Measurements from ENCODE around the gene SBK3.

The SBK3 gene

DNA sequence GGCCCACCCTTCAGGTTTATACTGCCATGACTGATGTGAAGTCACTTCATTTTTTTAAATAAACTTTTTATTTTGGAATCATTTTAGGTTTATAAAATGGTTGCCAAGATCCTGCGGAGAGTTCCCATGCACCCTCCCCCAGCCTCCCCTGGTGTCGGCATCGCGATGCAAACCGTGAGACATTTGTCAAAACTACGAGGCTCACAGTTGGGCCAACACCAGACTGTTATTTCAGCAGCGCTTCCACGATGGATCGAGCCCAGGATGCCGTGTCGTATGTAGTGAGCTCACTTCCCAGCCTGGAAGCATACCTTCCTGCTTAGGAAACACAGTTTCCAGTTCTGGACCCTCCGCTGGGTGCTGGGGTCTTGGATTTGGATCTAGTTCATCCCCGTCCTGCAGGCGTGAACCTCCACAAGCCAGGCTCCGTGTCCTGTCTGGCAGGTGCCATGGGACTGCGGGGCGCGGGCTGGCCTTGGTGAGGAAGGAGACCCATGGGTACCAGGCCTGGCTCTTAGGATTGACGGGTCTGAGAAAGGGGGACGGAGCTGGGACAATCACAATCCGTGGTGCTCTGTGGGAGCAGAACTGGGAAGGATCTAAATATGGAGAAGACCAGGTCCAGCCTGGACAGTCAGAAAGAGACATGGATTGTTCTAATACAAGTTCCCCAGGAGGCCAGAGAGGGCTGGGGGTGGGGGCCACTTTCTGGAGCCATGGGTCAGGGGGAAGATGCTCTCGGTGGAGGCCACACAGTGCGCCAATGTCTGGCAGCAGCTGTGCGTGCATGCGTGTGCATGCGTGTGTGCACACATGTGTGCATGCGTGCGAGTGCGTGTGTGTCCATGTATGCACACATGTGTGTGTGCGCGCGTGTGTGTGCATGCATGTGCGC, 6.0 kb downstream of the SBK3 start:
- no peak overlapping the region for H3K27ac ChIP-seq
- DNase-seq (ENCODE audit: low spot score): no peak
- no peak for TF ChIP-seq CTCF (IDR thresholded peaks at IDR 0.05)
- no peak overlapping the region for H3K4me3 ChIP-seq

GRCh38 chr19:55538132-55538531, 7.2 kb downstream of the SBK3 start:
- no peak overlapping the region for H3K27ac ChIP-seq
- DNase-seq (ENCODE audit: low spot score): no peak

DNA sequence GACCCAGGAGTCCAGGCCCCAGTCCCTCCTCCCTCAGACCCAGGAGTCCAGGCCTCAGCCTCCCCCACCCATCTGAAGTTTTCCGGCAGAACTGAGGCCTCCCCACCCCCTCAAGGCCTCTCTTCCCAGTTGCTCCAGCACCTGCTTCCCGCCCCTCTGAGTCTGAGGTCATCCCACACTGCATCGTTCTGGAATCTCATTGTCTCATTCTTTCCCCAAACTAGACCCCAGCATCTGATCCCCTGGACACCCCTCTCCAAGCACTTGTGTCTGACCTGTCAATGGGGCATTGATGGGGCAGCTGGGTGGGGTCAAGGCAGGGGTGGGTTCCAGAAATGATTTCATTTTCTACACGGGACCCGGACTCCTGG, 7.6 kb downstream of the SBK3 start:
- TF ChIP-seq CTCF (IDR thresholded peaks at IDR 0.05): no peak
- H3K27ac ChIP-seq: no peak overlapping the region
- no peak for DNase-seq (ENCODE audit: low spot score)
- no peak overlapping the region for H3K4me3 ChIP-seq

More at GRCh38 chr19:55538132-55538531, 7.2 kb downstream of the SBK3 start:
- no peak overlapping the region for H3K4me3 ChIP-seq
- TF ChIP-seq CTCF (IDR thresholded peaks at IDR 0.05): no peak

- DNase-seq (ENCODE audit: low spot score): no peak
- Histone ChIP-seq H3K27ac (no peak within 1 kb of the TSS), H3K4me3 (no peak within 1 kb of the TSS)
- no peak for TF ChIP-seq CTCF (IDR thresholded peaks at IDR 0.05)
These were observed 8.2 kb downstream of the SBK3 start, which contains the start of gene SBK2 for GRCh38 chr19:55536951-55537740. SBK2 (minus strand) TSS chr19:55537133; CDS start chr19:55536294, 839 bp downstream.

GRCh38 chr19:55536366-55536765, 9.0 kb downstream of the SBK3 start:
- H3K4me3 ChIP-seq: no peak overlapping the region
- DNase-seq (ENCODE audit: low spot score): no peak
- no peak overlapping the region for H3K27ac ChIP-seq
- no peak for TF ChIP-seq CTCF (IDR thresholded peaks at IDR 0.05)

GRCh38 chr19:55535965-55536350, 9.4 kb downstream of the SBK3 start:
- Histone ChIP-seq H3K4me3 (no peak overlapping the region), H3K27ac (no peak overlapping the region)
- TF ChIP-seq CTCF (IDR thresholded peaks at IDR 0.05): no peak
- no peak for DNase-seq (ENCODE audit: low spot score)

Data from coronary artery (tissue), 2 donors.